Lung microvascular endothelial cell (primary cell): ENCODE results near the gene MT2A. TPM values are rescaled to one million over a fixed set of nuclear protein-coding genes. Genes with fewer than 3 reads are reported as not detected.
A peak's percentile ranks its signal among the peaks of the same experiment; 100 is the strongest.

Experiments
- DNase-seq, 2 donors: peaks; one replicate each; pipeline versions ENCODE4 v3.0.0 to v3.0.0-alpha.2; 2010; ENCODE audit warnings: low read depth in 2 of 2
- total RNA-seq: library from RNA; depleted of rRNA; stranded (reverse); fragments of >200 nt; gene quantifications from 2 replicates; pipeline ENCODE4 v1.2.1, GENCODE V29; 2014

Gene MT2A
- total RNA-seq, 1 donor from 2014 or later = 44.2 TPM

DNA sequence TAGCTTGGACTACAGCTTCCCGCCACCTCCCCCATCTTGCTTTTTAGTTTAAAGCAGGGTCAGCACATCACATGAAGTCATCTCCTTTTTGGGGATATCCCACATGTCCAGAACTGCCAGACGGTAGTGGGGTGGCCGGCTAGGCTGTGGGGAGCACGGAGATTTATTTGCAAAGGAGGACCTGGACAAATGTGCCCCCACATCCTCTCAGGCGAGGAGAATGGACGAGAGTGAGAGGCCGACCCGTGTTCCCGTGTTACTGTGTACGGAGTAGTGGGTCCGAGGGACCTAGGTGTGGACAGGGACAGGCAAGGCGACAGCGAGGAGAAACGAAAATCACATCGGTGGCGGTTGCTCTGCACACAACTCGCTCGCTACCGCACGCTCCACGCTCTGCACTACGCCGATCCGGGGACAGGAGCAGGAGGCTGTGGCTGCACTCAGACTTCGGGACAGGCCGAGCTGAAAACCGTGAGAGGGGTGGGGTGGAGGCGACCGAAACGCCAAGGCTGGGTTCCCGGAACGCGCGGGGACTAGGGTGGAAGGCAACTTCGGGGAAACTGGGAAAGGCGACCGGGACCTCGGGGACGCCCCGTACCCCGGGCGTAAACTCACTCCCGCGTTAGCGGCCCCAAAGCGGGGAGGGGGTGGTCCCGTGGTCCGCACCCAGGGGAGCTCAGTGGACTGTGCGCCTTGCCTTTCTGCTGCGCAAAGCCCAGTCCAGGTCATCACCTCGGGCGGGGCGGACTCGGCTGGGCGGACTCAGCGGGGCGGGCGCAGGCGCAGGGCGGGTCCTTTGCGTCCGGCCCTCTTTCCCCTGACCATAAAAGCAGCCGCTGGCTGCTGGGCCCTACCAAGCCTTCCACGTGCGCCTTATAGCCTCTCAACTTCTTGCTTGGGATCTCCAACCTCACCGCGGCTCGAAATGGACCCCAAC, 29.7 kb downstream of the MT2A start, which contains the start of gene MT1A:
TSS of gene MT1A (plus strand) at position 853 of the 937 bp plus-strand sequence. CDS start at position 926, 73 bp downstream.
- peak; percentile 48 to 52 for DNase-seq

DNA sequence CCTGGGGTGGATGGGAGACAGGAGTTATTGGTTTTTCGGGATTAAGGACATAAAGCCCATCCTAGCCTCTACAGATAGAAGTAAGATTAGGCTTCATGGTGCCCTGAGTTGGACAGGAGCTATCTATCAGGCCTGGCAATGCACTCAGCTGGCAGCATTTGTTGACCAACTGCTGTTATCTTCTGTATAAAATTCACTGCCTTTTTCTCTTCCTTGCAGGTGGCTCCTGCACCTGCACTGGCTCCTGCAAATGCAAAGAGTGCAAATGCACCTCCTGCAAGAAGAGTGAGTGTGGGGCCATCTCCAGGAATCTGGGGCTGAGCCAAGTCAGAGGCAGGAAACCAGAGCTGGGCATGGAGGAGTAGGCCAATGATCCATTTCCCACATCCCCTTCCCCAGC, 30.7 kb downstream of the MT2A start:
- DNase-seq = no peak

DNA sequence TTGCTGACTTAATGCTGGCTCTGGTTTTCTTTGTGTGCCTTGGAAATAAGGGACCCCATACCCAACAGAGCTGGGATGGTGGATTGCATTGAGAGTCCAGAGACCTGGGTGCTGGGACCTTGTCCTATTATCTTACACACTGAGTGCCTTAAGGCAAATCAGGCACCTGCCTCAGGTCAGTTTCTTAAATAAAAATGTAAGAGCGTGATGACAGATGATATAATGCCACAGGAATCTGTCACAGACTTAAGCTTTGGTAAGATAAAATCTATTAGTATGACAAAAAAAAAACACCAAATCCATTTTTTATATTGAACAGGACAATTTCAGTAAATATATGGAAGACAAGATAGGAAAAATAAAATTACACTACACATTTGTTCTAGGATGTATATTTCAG, 31.7 kb downstream of the MT2A start:
- no peak for DNase-seq

DNA sequence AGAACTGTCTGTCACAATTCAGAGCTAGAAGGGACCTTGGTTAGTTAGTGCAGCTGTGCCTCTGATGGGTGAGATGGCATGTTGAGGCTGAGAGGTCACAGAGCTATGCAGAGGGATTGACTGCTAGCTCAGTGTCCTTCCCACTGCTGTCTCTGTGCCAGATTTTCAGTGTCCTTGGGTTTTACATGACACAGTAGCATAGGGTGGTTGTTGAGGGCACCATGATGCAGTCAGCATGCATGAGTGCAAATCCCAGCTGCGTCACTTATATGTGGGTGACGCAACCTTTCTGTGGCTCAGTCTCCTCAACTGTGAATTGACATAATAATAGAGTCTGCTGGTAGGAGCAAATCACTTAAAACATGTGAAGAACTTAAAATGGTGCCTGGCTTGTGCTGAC, 32.8 kb downstream of the MT2A start:
- no peak for DNase-seq

DNA sequence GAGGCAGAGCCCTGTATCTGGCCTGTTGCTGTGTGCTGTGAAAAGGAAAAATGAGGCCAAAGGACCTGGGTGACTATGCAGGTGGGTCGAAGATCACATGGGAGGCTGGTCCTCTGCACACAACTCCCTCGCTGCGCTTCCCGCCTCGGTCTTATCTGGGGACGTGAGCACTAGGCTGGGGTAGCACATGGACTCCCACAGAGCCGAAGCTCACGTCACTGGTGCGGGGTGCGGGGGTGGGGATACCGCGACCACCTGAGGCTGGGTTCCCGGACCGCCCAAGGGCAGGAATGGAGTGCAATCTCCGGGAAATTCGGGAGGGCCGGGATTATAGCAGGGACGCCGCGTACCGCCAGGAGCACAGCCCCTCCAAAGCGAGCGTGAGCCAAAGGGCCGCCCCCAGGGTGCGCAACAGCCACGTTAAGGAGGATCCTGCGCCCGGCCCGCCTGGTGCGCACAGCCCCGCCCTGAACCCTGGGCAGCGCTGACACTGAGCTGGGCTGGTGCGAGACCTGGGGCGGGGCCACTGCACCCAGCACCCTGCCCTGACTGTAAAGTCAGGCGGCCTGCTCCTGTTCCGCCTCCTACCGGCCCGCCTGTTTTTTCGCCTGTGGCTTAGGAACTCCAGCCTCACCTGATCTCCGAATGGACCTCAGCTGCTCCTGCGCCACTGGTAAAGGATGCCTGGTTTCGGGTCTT, 34.8 kb downstream of the MT2A start:
- peak; percentile 23 to 27 for DNase-seq

DNA sequence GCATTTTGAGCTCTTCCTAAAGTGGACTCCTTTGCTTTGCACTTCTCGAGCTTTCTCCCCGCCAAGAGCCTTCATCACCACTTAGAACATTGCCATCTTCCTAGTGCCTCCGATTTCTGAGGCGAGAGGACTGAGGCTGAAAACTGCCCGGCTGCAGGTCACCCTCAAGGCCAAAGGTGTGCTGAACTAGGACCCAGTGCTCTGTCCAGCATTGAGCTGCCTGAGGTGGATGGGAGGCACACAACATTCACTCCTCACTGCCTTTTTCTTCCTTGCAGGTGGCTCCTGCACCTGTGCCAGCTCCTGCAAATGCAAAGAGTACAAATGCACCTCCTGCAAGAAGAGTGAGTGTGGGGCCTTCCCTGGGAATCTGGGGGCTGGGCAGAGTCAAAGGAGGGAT, 35.4 kb downstream of the MT2A start:
- DNase-seq = no peak

DNA sequence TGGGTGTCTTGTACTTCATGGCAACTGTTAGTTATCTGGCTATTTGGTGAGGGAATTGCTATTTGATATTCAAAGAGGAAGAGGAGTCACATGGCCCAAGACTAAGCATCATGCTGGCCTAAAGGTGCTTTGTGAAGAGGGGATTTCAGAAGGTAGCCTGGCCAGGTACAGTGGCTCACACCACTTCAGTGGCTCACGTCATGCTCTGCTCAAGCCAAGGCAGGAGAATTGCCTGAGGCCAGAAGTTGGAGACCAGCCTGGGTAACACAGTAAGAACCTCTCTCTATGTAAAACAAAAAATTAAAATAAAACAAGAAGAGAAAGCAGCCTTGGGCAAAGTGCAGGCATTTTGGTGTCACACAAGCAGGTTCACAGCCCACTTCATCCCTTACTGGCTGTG, 36.9 kb downstream of the MT2A start:
- DNase-seq = no peak

DNA sequence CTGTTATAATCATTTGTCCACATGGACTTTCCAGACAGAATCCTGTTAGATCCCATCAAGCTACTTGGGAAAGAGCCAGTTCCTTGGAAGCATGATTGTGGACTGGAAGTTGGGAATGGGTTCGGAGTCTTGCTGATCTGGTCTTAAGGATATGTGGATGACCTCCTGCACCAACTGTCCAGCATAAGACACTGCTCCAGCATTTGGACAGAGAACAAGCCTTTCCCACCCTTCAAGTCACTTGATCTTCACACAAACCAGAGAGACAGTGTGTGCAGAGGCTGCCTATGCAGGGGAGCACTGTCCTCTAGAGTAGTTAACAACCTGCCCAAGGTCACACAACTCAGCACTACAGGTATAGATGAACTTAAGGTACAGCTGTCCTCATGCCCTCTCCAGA, 37.5 kb downstream of the MT2A start:
- DNase-seq = no peak

DNA sequence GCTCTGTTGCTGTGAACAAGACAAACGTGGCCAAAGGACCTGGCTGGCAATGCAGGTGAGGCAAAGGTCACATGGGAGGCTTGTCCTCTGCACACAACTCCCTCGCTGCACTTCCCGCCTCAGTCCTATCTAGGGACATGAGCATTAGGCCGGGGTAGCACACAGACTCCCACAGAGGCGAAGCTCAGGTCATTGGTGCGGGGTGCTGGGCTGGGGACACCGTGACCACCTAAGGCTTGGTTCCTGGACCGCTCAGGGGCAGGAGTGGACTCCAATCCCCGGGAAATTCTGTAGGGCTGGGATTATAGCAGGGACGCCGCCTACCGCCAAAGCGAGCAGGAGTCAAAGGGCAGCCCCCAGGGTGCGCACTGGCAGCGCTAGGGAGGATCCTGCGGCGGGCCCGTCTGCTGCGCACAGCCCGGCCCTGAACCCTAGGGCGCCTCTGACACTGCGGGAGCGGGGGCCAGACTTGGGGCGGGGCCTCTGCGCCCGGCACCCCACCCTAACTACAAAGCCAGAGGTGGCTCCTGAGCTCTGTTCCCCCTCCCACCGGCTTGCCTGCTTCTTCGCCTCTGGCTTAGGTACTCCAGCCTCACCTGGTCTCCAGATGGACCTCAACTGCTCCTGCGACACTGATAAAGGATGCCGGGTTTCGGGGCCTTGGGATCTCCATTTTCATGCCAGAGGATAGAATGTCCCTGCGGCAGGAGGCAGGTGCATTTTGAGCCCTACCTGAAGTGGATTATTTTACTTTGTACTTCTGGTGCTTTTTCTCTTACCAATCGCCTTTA, 39.5 kb downstream of the MT2A start:
- DNase-seq = no peak

DNA sequence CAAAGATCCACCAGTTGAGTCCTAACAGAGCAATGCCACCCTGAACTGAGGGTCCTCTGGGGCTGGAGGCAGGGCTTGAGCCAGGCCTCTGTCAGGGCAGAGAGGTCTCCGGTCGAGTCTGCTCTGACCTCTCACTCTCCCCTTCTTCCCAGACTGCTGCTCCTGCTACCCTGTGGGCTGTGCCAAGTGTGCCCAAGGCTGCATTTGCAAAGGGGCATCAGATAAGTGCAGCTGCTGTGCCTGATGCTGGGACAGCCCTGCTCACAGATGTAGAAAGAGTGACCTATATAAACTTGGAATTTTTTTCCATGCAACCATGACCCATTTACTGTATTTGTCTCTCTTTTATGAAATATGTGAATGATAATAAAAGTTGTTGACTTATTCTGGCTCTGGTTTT, 40.9 kb downstream of the MT2A start:
- DNase-seq = no peak

DNA sequence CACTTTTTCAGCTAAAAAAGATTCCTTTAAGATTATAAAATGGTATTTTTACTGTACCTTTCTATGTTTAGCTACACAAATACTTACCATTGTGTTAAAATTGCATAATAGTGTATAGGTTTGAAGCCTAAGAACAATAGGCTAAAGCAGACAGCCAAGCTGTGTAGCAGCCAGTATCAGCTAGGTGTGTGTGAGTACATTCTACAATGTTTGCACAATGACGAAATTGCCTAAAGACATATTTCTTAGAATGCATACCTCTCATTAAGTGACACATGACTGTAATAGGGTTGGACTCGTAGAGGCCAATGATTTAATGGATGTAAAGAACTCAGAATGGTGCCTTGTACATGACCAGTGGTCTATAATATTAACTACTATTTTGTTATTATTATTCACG, 41.4 kb downstream of the MT2A start:
- no peak for DNase-seq

DNA sequence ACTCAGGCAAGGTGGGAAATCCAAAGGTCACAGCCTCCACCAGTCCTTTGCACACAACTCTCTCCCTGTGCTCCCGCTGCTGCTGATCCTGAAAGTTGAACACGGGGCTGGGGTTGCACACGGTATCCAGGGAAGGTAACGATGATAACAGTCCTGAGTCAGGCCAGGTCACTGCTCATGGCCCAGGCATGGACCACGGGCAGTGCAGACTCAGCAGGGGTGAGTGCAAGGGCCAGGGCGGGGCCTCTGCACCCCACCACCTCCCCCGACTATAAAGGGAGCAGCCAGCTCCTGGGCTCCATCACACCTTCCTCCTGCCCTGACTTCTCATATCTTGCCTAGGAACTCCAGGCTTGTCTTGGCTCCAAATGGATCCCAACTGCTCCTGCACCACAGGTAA, 43.2 kb downstream of the MT2A start, which contains the start of gene MT1B:
TSS of gene MT1B (plus strand) at position 301 of the 400 bp plus-strand sequence. CDS start at position 369, 68 bp downstream.
- no peak for DNase-seq

DNA sequence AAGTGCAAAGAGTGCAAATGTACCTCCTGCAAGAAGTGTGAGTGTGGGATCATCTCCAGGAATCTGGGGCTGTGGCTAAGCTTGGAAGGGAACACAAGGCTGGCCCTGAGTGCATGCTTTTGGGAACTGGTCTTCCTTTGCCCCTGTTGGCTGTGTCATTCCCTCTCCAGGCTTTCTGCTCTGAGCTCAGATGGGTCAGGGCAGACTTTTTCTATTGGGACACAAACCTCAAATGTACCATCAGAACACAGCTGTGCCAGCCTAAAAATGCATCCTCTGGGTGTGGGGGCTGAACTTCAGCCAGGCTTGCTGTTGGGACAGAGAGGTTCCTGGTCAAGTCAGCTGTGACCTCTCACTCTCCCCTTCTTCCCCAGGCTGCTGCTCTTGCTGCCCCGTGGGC, 44.2 kb downstream of the MT2A start:
- no peak for DNase-seq

DNA sequence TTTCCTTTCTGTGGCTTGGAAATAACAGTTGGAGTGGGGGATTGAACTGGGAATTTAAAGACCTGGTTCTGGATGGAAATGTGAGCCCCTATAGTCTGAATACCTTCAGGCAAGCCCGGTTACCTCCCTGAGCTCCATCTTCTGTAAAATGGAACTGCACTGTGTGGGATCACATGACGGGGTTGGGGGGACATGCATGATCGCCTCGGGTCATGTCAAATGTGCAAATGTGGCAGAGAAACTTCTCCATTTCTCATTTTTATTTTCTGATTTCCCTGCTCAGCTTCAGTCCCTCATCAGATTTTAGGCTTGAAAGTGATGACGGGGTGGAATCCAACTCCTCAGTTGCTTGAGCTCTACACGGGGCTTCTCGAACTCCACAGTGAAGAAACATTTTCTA, 44.8 kb downstream of the MT2A start:
- DNase-seq = no peak

DNA sequence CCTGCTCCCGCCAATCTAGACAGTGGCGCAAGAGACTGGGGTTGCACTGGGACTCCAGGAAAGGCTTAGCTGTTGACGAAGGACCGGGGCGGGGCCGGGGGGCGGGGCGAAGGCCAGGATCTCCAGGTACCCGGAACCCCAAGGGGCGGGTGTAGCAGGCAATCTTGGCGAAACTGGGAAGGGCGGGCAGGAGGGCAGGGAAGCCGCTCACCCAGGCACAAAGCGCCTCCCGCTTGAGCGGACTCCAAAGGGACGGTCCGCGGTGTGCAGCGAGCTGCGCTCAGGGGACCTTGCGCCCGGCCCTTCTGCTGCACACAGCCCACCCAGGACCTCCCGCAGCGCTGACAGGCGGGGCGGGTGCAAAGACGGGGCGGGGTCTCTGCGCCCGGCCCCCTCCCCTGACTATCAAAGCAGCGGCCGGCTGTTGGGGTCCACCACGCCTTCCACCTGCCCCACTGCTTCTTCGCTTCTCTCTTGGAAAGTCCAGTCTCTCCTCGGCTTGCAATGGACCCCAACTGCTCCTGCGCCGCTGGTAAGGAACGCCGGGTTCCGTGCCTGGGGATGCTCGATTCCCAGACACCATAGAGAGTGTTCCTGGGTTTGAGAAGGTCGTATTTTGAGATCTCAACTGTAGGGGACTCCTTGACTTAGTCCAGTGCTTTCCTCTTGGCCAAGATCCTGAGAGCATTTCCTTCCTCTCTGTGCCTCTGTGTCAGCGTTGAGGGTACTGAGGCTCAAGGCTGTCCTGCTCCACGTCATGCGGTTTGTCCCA, 49.4 kb downstream of the MT2A start, which contains the start of gene MT1F:
TSS of gene MT1F (plus strand) at position 405 of the 772 bp plus-strand sequence. CDS start at position 505, 100 bp downstream.
- DNase-seq = peak; percentile 15 to 50

DNA sequence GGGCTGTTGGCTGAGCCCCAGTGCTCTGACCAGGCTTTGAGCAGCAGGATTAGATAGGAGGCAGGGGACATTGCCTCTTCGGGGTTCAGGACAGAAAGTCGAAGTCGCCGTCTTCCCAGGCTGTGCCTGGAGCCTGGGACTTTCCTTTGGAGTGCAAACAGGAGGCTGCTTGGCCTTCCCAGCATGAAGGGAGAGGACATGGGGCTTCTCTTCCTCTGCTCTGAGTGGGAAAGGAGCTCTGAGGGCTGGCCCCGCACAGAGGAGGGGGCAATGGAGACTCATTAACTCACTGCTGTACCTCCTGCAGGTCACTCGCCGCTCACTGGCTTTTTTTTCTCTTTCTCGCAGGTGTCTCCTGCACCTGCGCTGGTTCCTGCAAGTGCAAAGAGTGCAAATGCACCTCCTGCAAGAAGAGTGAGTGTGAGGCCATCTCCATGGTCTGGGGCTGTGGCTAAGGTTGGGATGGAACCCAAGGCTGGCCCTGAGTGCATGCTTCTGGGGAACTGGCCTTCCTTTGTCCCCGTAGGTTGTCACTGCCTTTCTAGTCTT, 50.0 kb downstream of the MT2A start:
- DNase-seq = peak in 1 of 2 donors; percentile 11
